ENCODE results near the gene TGFB1. TPM values are rescaled to one million over a fixed set of nuclear protein-coding genes. Genes with fewer than 3 reads are reported as not detected.

Gene TGFB1
- total and polyA plus RNA-seq, 2 of the 13 experiments (the other 11 are each of a cell fraction or from before 2014, with no cell fraction given) = 4.1 to 5.4 TPM

DNA sequence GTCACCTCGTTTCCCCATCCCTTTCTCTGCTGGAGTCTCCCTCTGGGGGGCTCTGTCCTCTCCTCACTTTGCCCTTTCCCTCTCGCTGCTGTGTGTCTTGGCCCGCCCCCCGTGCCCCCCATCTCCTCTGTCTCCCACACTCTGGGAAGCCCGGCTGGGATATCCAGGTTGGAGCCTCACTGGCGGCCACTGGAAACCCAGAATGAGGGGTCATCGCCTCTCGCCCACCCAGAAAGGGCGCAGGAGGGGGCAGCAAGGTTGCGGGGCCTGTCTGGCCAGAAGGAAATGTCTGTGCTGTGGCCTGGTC is 28.1 kb downstream of the TGFB1 start (continued):
- TF ChIP-seq ZNF331 (CRISPR knock-in tag; IDR thresholded peaks at IDR 0.05) = no peak

- H3K36me3 ChIP-seq (replicated peaks in 1 of 2; ENCODE audit: control insufficient read depth in 1 of 2, insufficient read depth in 2 of 2, low read length in 2 of 2) = peaks cover 9 to 21% of the 10 kb centered on the region in 2 experiments; a peak in 4 of 5 replicates
- H3K9ac ChIP-seq (ENCODE audit: insufficient read depth, low read depth, low read length) = peak overlapping the region; percentile 61; the same call in 1 of the 2 replicates
- WGBS (ENCODE audit: low lambda C conversion rate) = 3% methylated on average over 13 of the region's 23 CpGs
- peak overlapping the region; percentile 74 for H3K27ac ChIP-seq (ENCODE audit: extremely low read length, insufficient read depth, low read length)
- CTCF ChIA-PET (ENCODE audit: low intra/inter-chr PET ratio, low total read pairs) = no interaction called here
- no peaks in the 10 kb centered on the region for H3K27me3 ChIP-seq (ENCODE audit: control insufficient read depth in 1 of 2, insufficient read depth in 2 of 2, low read length in 2 of 2)
- ATAC-seq (peak; percentile 45), DNase-seq (ENCODE audit: low spot score) (peak; percentile 82), FAIRE-seq (peak; percentile 39)
- POLR2A ChIA-PET = interaction anchor here (0.7 to 6.2 kb wide), 6 partner anchors 15 to 119 kb away, joined by 3 to 73 read pairs (median 16); partner anchors contain the start of genes B9D2, CCDC97, HNRNPUL1 and TGFB1
- H3K79me2 ChIP-seq (ENCODE audit: insufficient read depth, low read length) = peaks cover 2% of the 10 kb centered on the region
- no peaks in the 10 kb centered on the region for H3K9me3 ChIP-seq (ENCODE audit: low read length)
- H3K4me2 ChIP-seq (ENCODE audit: low read depth, low read length) = peak overlapping the region; percentile 77
- H4K20me1 ChIP-seq (ENCODE audit: insufficient read depth, low read length) = no peaks in the 10 kb centered on the region
- in situ Hi-C loops (cut with HindIII; ENCODE audit: extremely low pct_ligation_motif_present, low pct_unique_long_range_greater_than_20kb) (no loop called here), intact Hi-C loops (cut with micrococcal nuclease; ENCODE audit: unreplicated experiment) (loop anchor here (2.0 kb wide), 1 partner anchor 28 kb away; the partner anchor contains the start of gene TGFB1)
- BruUV-seq (replicated peaks) = no TSS peak
- H3K4me3 ChIP-seq (replicated peaks in 1 of 3; ENCODE audit: insufficient read depth in 1 of 3, low read depth in 2 of 3, low read length in 3 of 3) = peak overlapping the region; percentile 52 to 69 (median 61); a peak in 5 of 6 replicates
- H2AFZ ChIP-seq (ENCODE audit: low read length) = no peak overlapping the region
- peaks cover 74% of the 10 kb centered on the region for H3K4me1 ChIP-seq (ENCODE audit: insufficient read depth, low read length)
- TF ChIP-seq MIER3 (CRISPR knock-in tag; IDR thresholded peaks at IDR 0.05; ENCODE audit: borderline replicate concordance) (peak; percentile 43; the same call in 1 of the 2 replicates), ZFY (CRISPR knock-in tag; IDR thresholded peaks at IDR 0.05) (0 out of 2 replicates have a peak, but pooled peaks have one; percentile 30), SSRP1 (CRISPR knock-in tag; IDR thresholded peaks at IDR 0.05) (peak; percentile 82; the same call in 1 of the 2 replicates), ZBTB7A (CRISPR knock-in tag; IDR thresholded peaks at IDR 0.05) (peak; percentile 73; the same call in 1 of the 2 replicates), HNF1A (IDR thresholded peaks at IDR 0.05; ENCODE audit: low read depth) (no peak), HNF1A (CRISPR knock-in tag; IDR thresholded peaks at IDR 0.05; ENCODE audit: borderline replicate concordance) (peak; percentile 46; the same call in 1 of the 2 replicates), ZNF740 (CRISPR knock-in tag; IDR thresholded peaks at IDR 0.05) (no peak), ZMYM2 (CRISPR knock-in tag; IDR thresholded peaks at IDR 0.05) (no peak), HES4 (CRISPR knock-in tag; IDR thresholded peaks at IDR 0.05; ENCODE audit: borderline replicate concordance) (no peak), ATF2 (CRISPR knock-in tag; IDR thresholded peaks at IDR 0.05) (no peak)
- TF ChIP-seq, protein P1, sequence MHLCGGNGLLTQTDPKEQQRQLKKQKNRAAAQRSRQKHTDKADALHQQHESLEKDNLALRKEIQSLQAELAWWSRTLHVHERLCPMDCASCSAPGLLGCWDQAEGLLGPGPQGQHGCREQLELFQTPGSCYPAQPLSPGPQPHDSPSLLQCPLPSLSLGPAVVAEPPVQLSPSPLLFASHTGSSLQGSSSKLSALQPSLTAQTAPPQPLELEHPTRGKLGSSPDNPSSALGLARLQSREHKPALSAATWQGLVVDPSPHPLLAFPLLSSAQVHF (CRISPR knock-in tag; IDR thresholded peaks at IDR 0.05) = no peak
- TF ChIP-seq, protein P2, sequence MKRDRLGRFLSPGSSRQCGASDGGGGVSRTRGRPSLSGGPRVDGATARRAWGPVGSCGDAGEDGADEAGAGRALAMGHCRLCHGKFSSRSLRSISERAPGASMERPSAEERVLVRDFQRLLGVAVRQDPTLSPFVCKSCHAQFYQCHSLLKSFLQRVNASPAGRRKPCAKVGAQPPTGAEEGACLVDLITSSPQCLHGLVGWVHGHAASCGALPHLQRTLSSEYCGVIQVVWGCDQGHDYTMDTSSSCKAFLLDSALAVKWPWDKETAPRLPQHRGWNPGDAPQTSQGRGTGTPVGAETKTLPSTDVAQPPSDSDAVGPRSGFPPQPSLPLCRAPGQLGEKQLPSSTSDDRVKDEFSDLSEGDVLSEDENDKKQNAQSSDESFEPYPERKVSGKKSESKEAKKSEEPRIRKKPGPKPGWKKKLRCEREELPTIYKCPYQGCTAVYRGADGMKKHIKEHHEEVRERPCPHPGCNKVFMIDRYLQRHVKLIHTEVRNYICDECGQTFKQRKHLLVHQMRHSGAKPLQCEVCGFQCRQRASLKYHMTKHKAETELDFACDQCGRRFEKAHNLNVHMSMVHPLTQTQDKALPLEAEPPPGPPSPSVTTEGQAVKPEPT (CRISPR knock-in tag; IDR thresholded peaks at IDR 0.05; ENCODE audit: low read depth) = no peak
Measured at GRCh38 chr19:41324921-41325639, 28.6 kb downstream of the TGFB1 start.

Measured in HepG2 (cell line).